A172 (cell line): ENCODE results near the gene DENND1B. TPM values are rescaled to one million over a fixed set of nuclear protein-coding genes. Genes with fewer than 3 reads are reported as not detected.
A peak's percentile ranks its signal among the peaks of the same experiment; 100 is the strongest.

ENCODE experiments used
- DNase-seq: peaks from one replicate; pipeline ENCODE4 v3.0.0-alpha.2; 2015; ENCODE audit warnings: low spot score
- total RNA-seq: library from RNA; depleted of rRNA; stranded (reverse); fragments of >200 nt; shearing (Covaris generic); gene quantifications from 2 replicates; pipeline ENCODE4 v1.2.3, GENCODE V29; 2014; rRNA removed

Gene DENND1B
- 16.1 and 17.7 TPM in 2 replicates for total RNA-seq

GRCh38 chr1:197775282-197776262, at the start of gene DENND1B:
Gene DENND1B, minus strand, starts transcription at chr1:197775480. Its CDS starts 325 bp downstream, at chr1:197775155.
- peak; percentile 57 for DNase-seq

- no peak for DNase-seq
These were observed 39.0 kb upstream of the DENND1B start for GRCh38 chr1:197814306-197814705.

GRCh38 chr1:197813741-197814140, 38.5 kb upstream of the DENND1B start:
- no peak for DNase-seq

GRCh38 chr1:197811769-197812168, 36.5 kb upstream of the DENND1B start:
- no peak for DNase-seq

GRCh38 chr1:197810812-197811211, 35.5 kb upstream of the DENND1B start:
- no peak for DNase-seq

- DNase-seq, result no peak
These were observed 33.6 kb upstream of the DENND1B start for GRCh38 chr1:197808880-197809279.

GRCh38 chr1:197807739-197808453, 32.6 kb upstream of the DENND1B start:
- DNase-seq, result no peak

- no peak for DNase-seq
These were observed 31.9 kb upstream of the DENND1B start for GRCh38 chr1:197807216-197807615.

- no peak for DNase-seq
These were observed 31.4 kb upstream of the DENND1B start for GRCh38 chr1:197806718-197807117.

- DNase-seq, result no peak
These were observed 26.4 kb upstream of the DENND1B start for GRCh38 chr1:197801684-197802083.

- no peak for DNase-seq
These were observed 25.8 kb upstream of the DENND1B start for GRCh38 chr1:197801111-197801482.

GRCh38 chr1:197800379-197801110, 25.3 kb upstream of the DENND1B start:
- no peak for DNase-seq

GRCh38 chr1:197799271-197799670, 24.0 kb upstream of the DENND1B start:
- peak; percentile 76 for DNase-seq

- no peak for DNase-seq
These were observed 23.2 kb upstream of the DENND1B start for GRCh38 chr1:197798492-197798891.

- no peak for DNase-seq
These were observed 21.7 kb upstream of the DENND1B start for GRCh38 chr1:197797010-197797409.

GRCh38 chr1:197788741-197789739, 13.8 kb upstream of the DENND1B start:
- no peak for DNase-seq

- DNase-seq, result no peak
These were observed 12.6 kb upstream of the DENND1B start for GRCh38 chr1:197787623-197788536.

- no peak for DNase-seq
These were observed 11.8 kb upstream of the DENND1B start for GRCh38 chr1:197787056-197787455.

- no peak for DNase-seq
These were observed 11.0 kb upstream of the DENND1B start for GRCh38 chr1:197786280-197786679.

GRCh38 chr1:197783510-197783948, 8.2 kb upstream of the DENND1B start:
- no peak for DNase-seq
